D721Med (cell line): ENCODE results near the gene ANKLE1.
A peak's percentile ranks its signal among the peaks of the same experiment; 100 is the strongest.

Experiments
- DNase-seq: peaks from one replicate; pipeline ENCODE4 v3.0.0; 2011; ENCODE audit warnings: low spot score; ENCODE audit not compliant: insufficient read length
- FAIRE-seq: peaks from 2 replicates; lab custom pipeline; 2011; peaks lifted over from hg19 to GRCh38; lab: Jason Lieb, UNC
- TF ChIP-seq, protein P1 (sequence below): IDR thresholded peaks from 2 replicates; pipeline ENCODE4 v1.5.1; 2012; ENCODE audit warnings: mild to moderate bottlenecking, control low read depth; ENCODE audit not compliant: insufficient read depth; ENCODE audit errors: missing control alignments

Gene ANKLE1

DNA sequence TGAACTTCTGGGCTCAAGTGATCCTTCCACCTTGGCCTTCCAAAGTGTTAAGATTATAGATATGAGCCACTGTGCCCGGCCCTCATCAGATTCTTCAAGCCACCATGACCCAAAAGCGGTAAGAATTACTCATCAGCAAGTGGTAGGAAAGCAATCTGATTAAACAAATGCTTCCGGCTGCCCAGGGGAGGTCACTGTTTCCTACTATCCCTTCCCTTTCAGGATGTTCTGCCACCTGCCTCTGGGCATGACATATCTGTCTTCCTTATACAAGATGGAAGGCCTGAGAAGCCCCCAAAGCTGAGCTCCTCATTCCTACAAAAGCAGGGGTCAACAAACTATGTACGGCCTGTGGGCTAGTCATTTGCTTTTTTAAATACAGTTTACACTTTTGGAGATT, 14.6 kb downstream of the ANKLE1 start:
- no peak for DNase-seq
- FAIRE-seq = no peak
- TF ChIP-seq, protein P1, sequence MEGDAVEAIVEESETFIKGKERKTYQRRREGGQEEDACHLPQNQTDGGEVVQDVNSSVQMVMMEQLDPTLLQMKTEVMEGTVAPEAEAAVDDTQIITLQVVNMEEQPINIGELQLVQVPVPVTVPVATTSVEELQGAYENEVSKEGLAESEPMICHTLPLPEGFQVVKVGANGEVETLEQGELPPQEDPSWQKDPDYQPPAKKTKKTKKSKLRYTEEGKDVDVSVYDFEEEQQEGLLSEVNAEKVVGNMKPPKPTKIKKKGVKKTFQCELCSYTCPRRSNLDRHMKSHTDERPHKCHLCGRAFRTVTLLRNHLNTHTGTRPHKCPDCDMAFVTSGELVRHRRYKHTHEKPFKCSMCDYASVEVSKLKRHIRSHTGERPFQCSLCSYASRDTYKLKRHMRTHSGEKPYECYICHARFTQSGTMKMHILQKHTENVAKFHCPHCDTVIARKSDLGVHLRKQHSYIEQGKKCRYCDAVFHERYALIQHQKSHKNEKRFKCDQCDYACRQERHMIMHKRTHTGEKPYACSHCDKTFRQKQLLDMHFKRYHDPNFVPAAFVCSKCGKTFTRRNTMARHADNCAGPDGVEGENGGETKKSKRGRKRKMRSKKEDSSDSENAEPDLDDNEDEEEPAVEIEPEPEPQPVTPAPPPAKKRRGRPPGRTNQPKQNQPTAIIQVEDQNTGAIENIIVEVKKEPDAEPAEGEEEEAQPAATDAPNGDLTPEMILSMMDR = no peak

DNA sequence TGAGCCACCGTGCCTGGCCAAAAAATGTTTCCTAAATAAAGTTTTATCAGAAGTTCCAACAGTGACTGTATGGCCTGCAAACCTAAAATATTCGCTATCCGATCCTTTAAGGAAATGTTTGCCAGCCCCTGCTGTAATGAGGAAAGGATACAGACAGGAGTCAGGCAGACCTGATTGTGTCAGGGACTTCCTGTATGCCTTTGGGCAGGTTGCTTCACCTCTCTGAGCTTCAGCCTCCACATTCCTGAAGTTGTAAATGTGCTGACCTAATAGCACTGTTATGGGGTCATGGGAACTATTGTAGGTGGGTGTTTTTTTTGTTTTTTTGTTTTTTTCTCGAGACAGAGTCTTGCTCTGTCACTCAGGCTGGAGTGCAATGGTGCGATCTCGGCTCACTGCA, 15.3 kb downstream of the ANKLE1 start:
- no peak for FAIRE-seq
- DNase-seq = no peak
- TF ChIP-seq, protein P1 = no peak

DNA sequence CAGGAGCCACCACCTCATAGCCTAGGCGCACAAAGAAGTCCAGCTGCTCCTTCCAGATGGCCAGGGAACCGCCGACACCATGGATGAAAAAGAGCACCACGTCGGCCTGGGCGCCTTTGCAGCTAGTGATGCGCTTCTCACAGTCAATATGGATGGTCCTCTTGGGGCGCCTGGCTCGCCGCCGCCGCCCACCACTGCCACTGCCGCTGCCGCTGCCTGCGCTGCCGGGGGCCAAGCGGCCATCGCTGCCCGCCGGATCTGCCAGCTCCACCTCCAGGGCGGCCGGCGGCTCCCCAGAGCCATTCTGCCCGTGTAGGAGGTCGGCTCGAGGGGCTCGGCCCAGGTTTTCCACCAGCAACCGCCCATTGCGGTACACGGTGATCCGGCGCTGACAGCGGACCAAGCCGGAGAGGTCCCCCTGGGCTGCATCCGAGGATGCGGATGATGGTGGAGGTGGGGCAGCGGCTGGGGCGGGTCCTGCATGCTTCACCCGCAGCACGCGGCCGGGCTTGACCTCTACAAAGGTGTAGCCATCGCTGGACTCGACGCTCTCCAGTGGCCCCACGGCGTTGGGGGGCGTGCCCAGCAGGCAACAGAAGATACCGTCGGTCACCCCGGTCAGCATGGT, 19.4 kb downstream of the ANKLE1 start:
- TF ChIP-seq, protein P1 = no peak
- DNase-seq = no peak
- no peak for FAIRE-seq

DNA sequence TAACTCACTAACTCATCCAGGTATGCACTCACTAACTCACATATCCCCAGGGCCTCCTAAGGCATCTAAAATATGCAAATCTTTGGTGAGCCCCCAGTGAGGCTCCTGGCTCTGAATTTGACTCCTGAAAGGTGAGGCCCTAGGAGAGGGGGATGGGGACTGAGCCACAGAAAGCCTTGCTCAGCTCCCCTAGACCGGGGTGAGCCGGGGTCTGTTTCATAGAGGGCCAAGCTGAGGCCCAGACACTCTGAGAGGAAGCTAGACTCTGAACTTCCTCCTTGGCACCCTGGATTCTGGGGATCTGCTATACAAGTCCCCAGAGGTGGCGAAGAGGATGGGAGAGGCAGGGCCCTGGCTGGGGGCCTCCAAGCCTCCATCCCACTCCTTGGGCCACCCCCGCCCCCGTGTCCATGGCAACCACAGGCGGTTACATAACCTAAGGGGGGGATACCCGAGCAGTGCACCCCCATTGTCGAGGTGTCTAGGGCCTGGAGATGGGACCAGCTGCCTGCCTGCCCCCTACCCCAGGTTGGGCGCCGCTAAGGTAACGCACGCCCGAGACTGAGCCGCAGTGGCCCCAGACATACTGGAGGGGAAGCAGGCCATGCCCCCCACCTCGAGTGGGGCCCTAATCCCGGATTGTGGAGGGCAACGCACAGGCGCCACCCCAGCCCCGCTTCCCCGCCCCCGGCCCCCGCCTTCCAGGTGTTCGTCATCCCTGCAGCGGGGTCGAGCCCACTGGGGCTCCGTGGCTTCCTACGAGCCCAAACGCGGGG, 20.9 kb downstream of the ANKLE1 start:
- DNase-seq (no peak), FAIRE-seq (no peak)
- TF ChIP-seq, protein P1 = no peak

DNA sequence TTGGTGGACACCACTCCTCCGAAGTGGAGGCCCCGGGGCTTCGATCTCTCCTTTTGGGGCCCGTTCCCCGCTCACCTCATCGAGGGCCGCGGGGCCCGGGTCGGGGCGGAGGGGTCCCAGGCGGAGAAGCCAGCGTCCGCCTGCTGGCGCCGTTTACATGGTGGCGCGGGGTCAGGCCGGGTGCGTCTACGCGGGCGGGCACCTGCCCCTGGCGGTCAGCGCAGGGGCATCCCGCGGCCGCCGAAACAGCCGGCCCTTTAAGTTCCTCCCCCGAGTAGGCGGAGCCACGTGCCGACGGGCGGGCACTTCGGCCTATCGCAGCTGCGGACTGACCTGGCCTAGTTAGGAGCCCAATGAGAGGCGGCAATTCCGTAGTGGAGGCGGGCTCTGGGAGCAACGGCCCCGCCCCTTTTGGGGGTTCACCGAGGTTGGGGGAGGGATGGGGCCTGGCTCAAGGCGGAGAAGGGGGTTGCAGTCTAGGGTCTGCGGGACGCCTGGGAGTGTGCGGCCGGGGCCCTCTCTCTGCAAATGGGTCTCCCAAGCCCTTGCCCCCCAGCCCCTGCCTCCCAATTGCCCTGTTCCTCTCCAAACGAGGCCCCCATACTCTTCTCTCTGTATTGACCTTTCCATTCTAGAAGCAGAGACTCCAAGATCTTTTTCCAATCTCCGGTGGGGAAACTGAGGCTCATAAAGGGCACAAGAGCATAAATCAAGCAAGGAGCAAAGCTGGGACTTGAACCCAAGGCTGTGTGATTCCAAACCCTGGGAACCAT, 21.7 kb downstream of the ANKLE1 start, which contains the start of gene ABHD8:
Gene ABHD8, minus strand, starts transcription at position 259 of the 773 bp plus-strand sequence. CDS start 1,809 bp downstream, outside the sequence.
- TF ChIP-seq, protein P1 = no peak
- no peak for FAIRE-seq
- DNase-seq = peak; percentile 78

DNA sequence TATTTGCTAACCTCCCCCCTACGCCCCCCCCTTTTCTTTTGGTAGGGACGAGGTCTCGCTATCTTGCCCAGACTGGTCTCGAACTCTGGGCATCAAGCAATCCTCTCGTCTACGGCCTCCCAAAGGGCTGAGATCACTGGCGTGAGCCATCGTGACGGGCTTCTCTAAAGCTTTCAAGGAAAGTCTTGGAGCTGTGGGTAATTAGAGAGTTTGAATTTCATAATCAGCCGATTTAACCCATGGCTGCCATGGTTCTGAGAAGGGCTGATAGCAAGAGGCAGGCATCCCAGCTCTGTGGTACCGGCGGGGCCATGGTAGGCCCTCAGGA, 22.2 kb downstream of the ANKLE1 start:
- FAIRE-seq = no peak

More for the DNA sequence above, 22.2 kb downstream of the ANKLE1 start:
- no peak for DNase-seq
- TF ChIP-seq, protein P1 = no peak
